Uterus (tissue), 4 donors: ENCODE results near the gene MAML1. TPM values are rescaled to one million over a fixed set of nuclear protein-coding genes. Genes with fewer than 3 reads are reported as not detected.

ENCODE experiments used
- DNase-seq, 2 donors: peaks; one replicate each; pipeline ENCODE4 v3.0.0-alpha.2; 2019 to 2020
- H3K27ac ChIP-seq, 2 donors: fragments of 200-600 bp; sonication (generic); 1 replicate in 1 of 2; 2 replicates in 1 of 2; pipeline ENCODE4 v1.5.1; 2016 to 2018
- H3K27me3 ChIP-seq, 2 donors: fragments of 200-600 bp; sonication (generic); one replicate each; pipeline ENCODE4 v1.5.1; 2018 to 2019; ENCODE audit warnings: control low read depth in 1 of 2
- H3K36me3 ChIP-seq, 2 donors: fragments of 200-600 bp; sonication (generic); one replicate each; pipeline ENCODE4 v1.5.1; 2019; ENCODE audit warnings: control low read depth in 1 of 2
- H3K4me1 ChIP-seq, 2 donors: fragments of 200-600 bp; sonication (generic); one replicate each; pipeline ENCODE4 v1.5.1; 2018 to 2019; ENCODE audit warnings: control low read depth in 1 of 2
- H3K4me3 ChIP-seq, 2 donors: fragments of 200-600 bp; sonication (generic); 1 replicate in 1 of 2; 2 replicates in 1 of 2; pipeline ENCODE4 v1.5.1; 2018 to 2019; ENCODE audit warnings: mild to moderate bottlenecking in 1 of 2
- H3K9me3 ChIP-seq, 2 donors: fragments of 200-600 bp; sonication (generic); one replicate each; pipeline ENCODE4 v1.5.1; 2019; ENCODE audit warnings: control low read depth in 1 of 2
- POLR2A ChIP-seq, 2 donors: fragments of 450-650 bp; IDR thresholded peaks; one replicate each; pipeline ENCODE4 v1.6.1; 2016; ENCODE audit warnings: antibody characterized with exemption in 2 of 2, mild to moderate bottlenecking in 1 of 2, moderate library complexity in 1 of 2
- intact Hi-C: fragments of 100-400 bp; cut with DNase I; formaldehyde crosslinking; loops from one replicate; pipeline ENCODE4 v1.15.1; 2023; ENCODE audit warnings: low total_unique reads
- total RNA-seq, 4 donors: library from RNA; depleted of rRNA in 3 of 4; stranded (reverse); fragments of >200 nt in 3 of 4; gene quantifications; one replicate each; pipeline versions ENCODE4 v1.1.0 to v1.2.4, GENCODE V29; 2014 to 2023
- TF ChIP-seq, protein P1 (sequence below), 4 experiments: fragments of 200-600 bp in 2 of 4; fragments of 450-650 bp in 2 of 4; sonication (generic) in 2 of 4; IDR thresholded peaks; one replicate each; pipeline ENCODE4 v1.5.1; 2016 to 2019; ENCODE audit warnings: antibody characterized with exemption in 4 of 4, mild to moderate bottlenecking in 2 of 4, moderate library complexity in 1 of 4
- donor health status: DM: yes; HTN: yes; CAD: no.

Gene MAML1
- total RNA-seq, 4 donors from 2014 or later = 19.7 to 44.1 (median 21.4) TPM

- Histone ChIP-seq H3K27me3 (no peaks in the 10 kb centered on the region), H3K27ac (peak overlapping the region; percentile 98 to 99), H3K4me3 (peak overlapping the region; percentile 34 to 44), H3K36me3 (no peaks in the 10 kb centered on the region), H3K4me1 (peaks cover 0 to 7% of the 10 kb centered on the region in 2 donors), H3K9me3 (no peaks in the 10 kb centered on the region)
- no peak for TF ChIP-seq POLR2A (IDR thresholded peaks at IDR 0.05)
- TF ChIP-seq, protein P1, sequence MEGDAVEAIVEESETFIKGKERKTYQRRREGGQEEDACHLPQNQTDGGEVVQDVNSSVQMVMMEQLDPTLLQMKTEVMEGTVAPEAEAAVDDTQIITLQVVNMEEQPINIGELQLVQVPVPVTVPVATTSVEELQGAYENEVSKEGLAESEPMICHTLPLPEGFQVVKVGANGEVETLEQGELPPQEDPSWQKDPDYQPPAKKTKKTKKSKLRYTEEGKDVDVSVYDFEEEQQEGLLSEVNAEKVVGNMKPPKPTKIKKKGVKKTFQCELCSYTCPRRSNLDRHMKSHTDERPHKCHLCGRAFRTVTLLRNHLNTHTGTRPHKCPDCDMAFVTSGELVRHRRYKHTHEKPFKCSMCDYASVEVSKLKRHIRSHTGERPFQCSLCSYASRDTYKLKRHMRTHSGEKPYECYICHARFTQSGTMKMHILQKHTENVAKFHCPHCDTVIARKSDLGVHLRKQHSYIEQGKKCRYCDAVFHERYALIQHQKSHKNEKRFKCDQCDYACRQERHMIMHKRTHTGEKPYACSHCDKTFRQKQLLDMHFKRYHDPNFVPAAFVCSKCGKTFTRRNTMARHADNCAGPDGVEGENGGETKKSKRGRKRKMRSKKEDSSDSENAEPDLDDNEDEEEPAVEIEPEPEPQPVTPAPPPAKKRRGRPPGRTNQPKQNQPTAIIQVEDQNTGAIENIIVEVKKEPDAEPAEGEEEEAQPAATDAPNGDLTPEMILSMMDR (IDR thresholded peaks at IDR 0.05) = no peak
- intact Hi-C loops = no loop called here
- DNase-seq = peak in 1 of 2 donors; percentile 49
Observed at GRCh38 chr5:179817470-179817840, 84.8 kb downstream of the MAML1 start.

DNA sequence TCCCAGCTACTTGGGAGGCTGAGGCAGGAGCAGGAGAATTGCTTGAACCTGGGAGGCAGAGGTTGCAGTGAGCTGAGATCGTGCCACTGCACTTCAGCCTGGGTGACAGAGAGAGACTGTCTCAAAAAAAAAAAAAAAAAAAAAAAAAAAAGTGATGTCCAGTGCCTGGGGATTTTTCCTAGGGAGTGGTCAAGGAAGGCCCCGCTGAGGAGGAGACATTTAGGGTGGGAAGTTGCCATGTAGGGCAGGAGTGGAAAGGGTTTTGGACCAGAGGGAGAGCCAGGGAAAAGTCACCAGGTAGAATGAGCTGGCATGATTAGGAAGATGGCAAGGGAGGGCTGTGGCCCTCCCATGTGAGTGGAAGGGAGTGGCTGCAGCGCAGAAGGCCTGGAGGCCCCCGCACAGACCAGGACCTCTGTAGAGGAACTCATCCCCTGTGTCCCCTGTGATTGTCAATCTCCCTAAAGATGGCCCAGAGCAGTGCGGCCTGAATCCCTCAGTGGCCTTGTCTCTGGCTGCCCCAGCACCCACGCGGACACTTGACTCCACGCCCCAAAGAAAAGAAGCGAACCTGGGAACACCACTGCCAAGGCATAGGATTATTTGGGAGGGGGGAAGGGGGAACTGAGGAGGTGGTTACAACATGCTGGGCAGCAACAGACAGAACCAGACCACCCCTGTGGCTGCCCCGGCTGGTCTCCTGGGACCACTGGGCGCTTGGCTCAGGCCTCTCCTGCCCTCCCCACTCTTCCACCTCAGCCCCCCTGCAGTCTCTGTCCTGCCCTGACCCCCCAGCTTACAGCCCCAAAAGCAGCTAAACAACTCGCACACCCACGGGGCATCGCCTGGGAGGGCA, 85.5 kb downstream of the MAML1 start:
- intact Hi-C loops = no loop called here
- peaks cover 0 to 13% of the 10 kb centered on the region in 2 donors for H3K4me1 ChIP-seq
- H3K36me3 ChIP-seq = no peaks in the 10 kb centered on the region
- no peaks in the 10 kb centered on the region for H3K27me3 ChIP-seq
- H3K27ac ChIP-seq = peak overlapping the region; percentile 98 to 99
- TF ChIP-seq, protein P1 (IDR thresholded peaks at IDR 0.05) = no peak
- TF ChIP-seq POLR2A (IDR thresholded peaks at IDR 0.05) = no peak
- H3K4me3 ChIP-seq = peak overlapping the region; percentile 48 to 97
- peak in 1 of 2 donors; percentile 50 for DNase-seq
- no peaks in the 10 kb centered on the region for H3K9me3 ChIP-seq

DNA sequence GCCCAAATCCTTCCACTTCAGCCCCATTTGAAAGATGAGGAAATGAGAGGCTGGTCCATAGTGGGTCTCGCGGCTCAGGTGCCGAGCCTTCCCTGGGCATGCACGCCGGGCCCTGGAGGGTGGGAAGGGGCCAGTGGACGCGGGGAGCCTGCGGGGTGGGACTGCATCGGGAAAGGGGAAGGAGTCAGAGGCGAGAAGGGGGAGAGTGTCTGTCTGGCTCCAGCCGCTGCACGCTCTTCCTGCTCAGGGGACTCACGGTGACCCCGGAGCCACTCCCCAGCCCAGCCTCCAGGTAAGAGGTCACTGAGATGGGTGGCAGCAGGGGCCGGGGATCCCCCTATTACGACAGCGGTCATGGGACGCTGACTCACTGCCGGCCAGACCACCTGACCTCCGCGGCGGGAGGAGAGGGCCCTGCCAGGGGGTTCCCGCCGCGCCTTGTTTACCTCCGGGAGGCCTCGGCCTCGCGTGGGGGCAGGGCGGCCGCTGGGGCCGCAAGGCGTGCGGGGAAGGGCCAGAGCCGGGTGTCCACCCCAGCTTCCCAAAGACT, 86.2 kb downstream of the MAML1 start:
- H3K4me3 ChIP-seq = peak overlapping the region; percentile 48 to 97
- TF ChIP-seq, protein P1 (IDR thresholded peaks at IDR 0.05) = no peak
- peak; percentile 65 to 69 for TF ChIP-seq POLR2A (IDR thresholded peaks at IDR 0.05)
- intact Hi-C loops = no loop called here
- H3K27me3 ChIP-seq = no peaks in the 10 kb centered on the region
- peak overlapping the region; percentile 98 to 99 for H3K27ac ChIP-seq
- DNase-seq = peak; percentile 96 to 97
- H3K9me3 ChIP-seq = no peaks in the 10 kb centered on the region
- H3K4me1 ChIP-seq = peaks cover 5 to 13% of the 10 kb centered on the region in 2 donors
- no peaks in the 10 kb centered on the region for H3K36me3 ChIP-seq

DNA sequence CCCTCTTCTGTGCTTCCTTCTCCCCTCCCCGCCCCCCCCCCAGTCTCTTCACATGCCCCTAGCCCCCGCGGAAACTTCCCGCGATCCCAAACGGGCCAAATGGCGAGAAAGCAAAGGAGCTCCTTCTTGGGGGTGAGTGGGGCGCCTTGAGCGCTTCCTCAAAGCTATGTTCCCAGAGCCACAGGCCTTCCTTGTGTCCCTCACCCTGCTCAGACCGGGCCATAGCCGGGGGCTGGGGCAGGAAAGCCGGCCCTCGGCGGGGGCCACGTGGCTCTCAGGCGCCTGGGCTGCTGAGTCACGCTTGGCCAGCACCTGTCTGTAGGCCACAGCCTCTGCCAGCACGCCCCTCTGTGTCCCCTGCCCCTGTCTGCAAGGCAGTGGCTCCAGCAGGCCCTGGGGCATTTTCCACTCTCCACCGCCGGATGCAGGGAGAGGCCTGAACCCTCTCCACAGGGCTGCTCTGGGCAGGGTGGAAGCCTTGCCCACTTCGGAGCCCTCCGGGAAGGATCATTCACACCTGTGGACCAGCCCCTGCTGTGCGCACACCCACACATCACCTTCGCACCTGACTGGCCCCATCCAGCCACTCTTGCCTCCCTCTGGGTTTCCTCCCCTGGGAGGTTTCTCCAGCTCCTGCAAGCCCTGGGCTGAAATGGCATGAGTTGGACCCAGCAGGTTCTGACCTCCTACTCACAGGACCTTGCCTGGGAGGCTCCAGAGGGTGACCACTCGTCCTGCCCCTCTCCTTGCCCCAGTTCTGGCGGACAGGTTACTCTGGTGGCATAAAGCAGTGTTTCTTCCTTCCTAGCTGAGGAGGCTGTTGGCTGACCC, 86.9 kb downstream of the MAML1 start:
- Histone ChIP-seq H3K4me1 (peaks cover 12 to 13% of the 10 kb centered on the region in 2 donors), H3K4me3 (peak overlapping the region; percentile 94 to 97), H3K27me3 (no peaks in the 10 kb centered on the region), H3K27ac (peak overlapping the region; percentile 98 to 99), H3K9me3 (no peaks in the 10 kb centered on the region), H3K36me3 (no peaks in the 10 kb centered on the region)
- TF ChIP-seq, protein P1 (IDR thresholded peaks at IDR 0.05) = no peak
- TF ChIP-seq POLR2A (IDR thresholded peaks at IDR 0.05) = no peak
- intact Hi-C loops = no loop called here
- DNase-seq = peak; percentile 77
